PC-3 (cell line): Measurements from ENCODE around the gene MAP3K21. TPM values are rescaled to one million over a fixed set of nuclear protein-coding genes. Genes with fewer than 3 reads are reported as not detected.

ENCODE experiments used
- ATAC-seq: fragments of 200-7000 bp; cut with Tn5 transposase; 2 replicates; pipeline ENCODE4 v1.9.1; 2020; ENCODE audit warnings: mild to moderate bottlenecking, moderate library complexity
- BruUV-seq: library from RNA; stranded (reverse); fragments of 400-500 nt; replicated peaks from 2 replicates; lab custom pipeline; 2021; lab: Mats Ljungman, UMichigan
- CTCF ChIA-PET: fragments of 300-600 bp; sonication (Branson Sonifier 250); formaldehyde crosslinking; loops from one replicate; lab custom pipeline; 2022; ENCODE audit warnings: antibody characterized with exemption; lab: Charles Lee
- POLR2A ChIA-PET: fragments of 300-600 bp; sonication (Branson Sonifier 250); formaldehyde crosslinking; loops from one replicate; lab custom pipeline; 2022; ENCODE audit warnings: antibody characterized with exemption; ENCODE audit not compliant: unreplicated experiment; lab: Charles Lee
- DNase-seq: peaks from one replicate; pipeline ENCODE4 v3.0.0-alpha.2; 2015
- H2AFZ ChIP-seq: fragments of 300-600 bp; sonication (generic); 2 replicates; pipeline ENCODE4 v1.6.0; 2016; ENCODE audit warnings: antibody characterized with exemption, low read length
- H3F3A ChIP-seq: fragments of 300-600 bp; sonication (generic); one replicate; pipeline ENCODE4 v1.6.0; 2017; ENCODE audit warnings: antibody characterized with exemption, low read length, control low read depth, mild to moderate bottlenecking; ENCODE audit not compliant: unreplicated experiment
- H3K27ac ChIP-seq: fragments of 300-600 bp; sonication (generic); 2 replicates; pipeline ENCODE4 v1.5.1; 2016; ENCODE audit warnings: mild to moderate bottlenecking, low read length
- H3K27me3 ChIP-seq: fragments of 300-600 bp; sonication (generic); 2 replicates; pipeline ENCODE4 v1.6.1; 2016; ENCODE audit warnings: low read length, mixed read lengths
- H3K36me3 ChIP-seq: fragments of 300-600 bp; sonication (generic); 2 replicates; pipeline ENCODE4 v1.6.1; 2016; ENCODE audit warnings: low read depth, mixed run types, low read length, mixed read lengths
- H3K4me1 ChIP-seq: fragments of 300-600 bp; sonication (generic); 2 replicates; pipeline ENCODE4 v1.5.1; 2016; ENCODE audit warnings: low read length; ENCODE audit not compliant: insufficient read depth
- H3K4me2 ChIP-seq: fragments of 300-600 bp; sonication (generic); 2 replicates; pipeline ENCODE4 v1.6.0; 2016; ENCODE audit warnings: low read length
- H3K4me3 ChIP-seq: fragments of 300-600 bp; sonication (generic); 2 replicates; pipeline ENCODE4 v1.5.1; 2016; ENCODE audit warnings: mild to moderate bottlenecking, low read length, mixed read lengths
- H3K79me2 ChIP-seq: fragments of 300-600 bp; sonication (generic); 2 replicates; pipeline ENCODE4 v1.6.1; 2017; ENCODE audit warnings: low read length, mixed read lengths
- H3K9ac ChIP-seq: fragments of 300-600 bp; sonication (generic); 2 replicates; pipeline ENCODE4 v1.6.0; 2016; ENCODE audit warnings: mild to moderate bottlenecking, low read length
- H3K9me2 ChIP-seq: fragments of 300-600 bp; sonication (generic); replicated peaks from 2 replicates; pipeline ENCODE4 v1.6.1; 2016; ENCODE audit warnings: mixed run types, low read length, mixed read lengths
- H3K9me3 ChIP-seq: fragments of 300-600 bp; sonication (generic); 2 replicates; pipeline ENCODE4 v1.6.1; 2016; ENCODE audit warnings: low read length, mixed read lengths
- H4K20me1 ChIP-seq: fragments of 300-600 bp; sonication (generic); 2 replicates; pipeline ENCODE4 v1.6.1; 2016; ENCODE audit warnings: low read length, mixed read lengths
- CTCF ChIP-seq: fragments of 300-600 bp; sonication (generic); conservative IDR thresholded peaks from 2 replicates; pipeline ENCODE4 v1.5.1; 2017; ENCODE audit warnings: antibody characterized with exemption, low read depth, mild to moderate bottlenecking, low read length
- EZH2 ChIP-seq: fragments of 300-600 bp; sonication (generic); IDR thresholded peaks from one replicate; pipeline ENCODE4 v1.6.1; 2017; ENCODE audit warnings: antibody characterized with exemption, mild to moderate bottlenecking, low read length; ENCODE audit not compliant: unreplicated experiment
- EZH2phosphoT487 ChIP-seq: fragments of 300-600 bp; sonication (generic); IDR thresholded peaks from 2 replicates; pipeline ENCODE4 v1.6.1; 2018; ENCODE audit warnings: mild to moderate bottlenecking, antibody characterized with exemption, low read length, borderline replicate concordance
- intact Hi-C: fragments of 100-400 bp; cut with micrococcal nuclease; formaldehyde crosslinking; loops from 2 replicates; pipeline ENCODE4 v1.9.0; 2023
- total RNA-seq: library from RNA; depleted of rRNA; stranded (reverse); fragments of >200 nt; gene quantifications from 2 replicates; pipeline ENCODE4 v1.2.3, GENCODE V29; 2014; rRNA removed

The MAP3K21 gene
- total RNA-seq, 1 experiment from 2014 or later = 13.7 TPM

- CTCF ChIA-PET = no interaction called here
- Histone ChIP-seq H2AFZ (no peak overlapping the region), H3K4me2 (no peak overlapping the region), H3K9me3 (no peaks in the 10 kb centered on the region), H3K9ac (no peak overlapping the region), H3F3A (no peaks in the 10 kb centered on the region), H3K36me3 (no peaks in the 10 kb centered on the region), H3K4me3 (no peak overlapping the region), H3K27ac (no peak overlapping the region), H3K4me1 (no peaks in the 10 kb centered on the region), H3K79me2 (no peaks in the 10 kb centered on the region), H3K27me3 (no peaks in the 10 kb centered on the region), H3K9me2 (no peaks in the 10 kb centered on the region), H4K20me1 (no peaks in the 10 kb centered on the region)
- DNase-seq (no peak), ATAC-seq (no peak)
- POLR2A ChIA-PET = no interaction called here
- BruUV-seq = no TSS peak
- no peak for TF ChIP-seq CTCF
- TF ChIP-seq EZH2 = no peak
- TF ChIP-seq EZH2phosphoT487 = no peak
- intact Hi-C loops = no loop called here
Measured at GRCh38 chr1:233432916-233433315, 105.4 kb downstream of the MAP3K21 start.

DNA sequence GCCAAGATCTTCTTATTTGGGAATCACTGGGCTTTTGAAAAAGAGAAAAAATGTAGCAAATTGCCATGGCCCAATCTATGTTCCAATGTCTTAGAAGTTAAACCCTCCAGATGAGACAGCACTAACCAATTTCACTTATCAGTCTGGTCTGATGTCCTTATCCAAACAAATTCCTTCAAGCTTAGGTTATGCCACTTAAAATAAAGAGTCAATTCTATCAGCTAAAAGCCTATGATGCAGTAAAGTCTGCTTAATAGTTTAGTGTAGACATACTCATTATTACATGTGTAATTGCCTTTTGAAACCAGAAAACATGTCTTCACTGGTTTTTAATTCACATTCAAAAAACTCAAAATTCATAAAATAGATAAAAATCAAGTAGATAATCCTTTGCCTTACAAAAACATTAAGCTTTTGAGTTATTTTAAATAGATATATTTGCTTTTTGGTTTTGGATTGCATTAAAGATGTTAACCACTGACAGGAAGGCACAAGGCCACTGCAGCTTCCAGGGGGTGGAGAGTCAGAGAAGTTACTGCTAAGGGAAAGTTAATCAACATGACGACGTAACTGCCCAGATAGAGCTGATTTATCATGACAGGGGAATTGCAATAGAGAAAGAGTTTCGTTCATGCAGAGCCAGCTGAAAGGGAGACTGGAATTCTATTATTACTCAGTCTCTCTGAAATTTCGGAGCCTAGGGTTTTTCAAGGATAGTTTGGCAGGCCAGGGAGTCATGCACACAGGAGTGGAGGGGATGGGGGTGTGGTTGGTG lies 106.1 kb downstream of the MAP3K21 start:
- CTCF ChIA-PET = no interaction called here
- BruUV-seq = no TSS peak

More for the DNA sequence above, 106.1 kb downstream of the MAP3K21 start:
- TF ChIP-seq EZH2phosphoT487 (no peak), CTCF (no peak), EZH2 (no peak)
- intact Hi-C loops = no loop called here
- Histone ChIP-seq H3K36me3 (no peaks in the 10 kb centered on the region), H3K4me3 (no peak overlapping the region), H3K79me2 (no peaks in the 10 kb centered on the region), H3K4me2 (no peak overlapping the region), H2AFZ (no peak overlapping the region), H3K9ac (no peak overlapping the region), H3K9me2 (no peaks in the 10 kb centered on the region), H4K20me1 (no peaks in the 10 kb centered on the region), H3K4me1 (no peaks in the 10 kb centered on the region), H3K9me3 (no peaks in the 10 kb centered on the region), H3F3A (no peaks in the 10 kb centered on the region), H3K27ac (no peak overlapping the region), H3K27me3 (no peaks in the 10 kb centered on the region)
- ATAC-seq (no peak), DNase-seq (no peak)
- POLR2A ChIA-PET = no interaction called here

Other genes starting within 250 kb of the MAP3K21 start
- 17.3 and 34.6 TPM in 2 replicates for gene PCNX2, start 32.0 kb upstream of the MAP3K21 start, total RNA-seq